ENCODE measurements around the gene TMEM169. TPM values are rescaled to one million over a fixed set of nuclear protein-coding genes. Genes with fewer than 3 reads are reported as not detected.

TMEM169 gene
- total RNA-seq, 1 experiment from 2014 or later: 8.2 TPM

DNA sequence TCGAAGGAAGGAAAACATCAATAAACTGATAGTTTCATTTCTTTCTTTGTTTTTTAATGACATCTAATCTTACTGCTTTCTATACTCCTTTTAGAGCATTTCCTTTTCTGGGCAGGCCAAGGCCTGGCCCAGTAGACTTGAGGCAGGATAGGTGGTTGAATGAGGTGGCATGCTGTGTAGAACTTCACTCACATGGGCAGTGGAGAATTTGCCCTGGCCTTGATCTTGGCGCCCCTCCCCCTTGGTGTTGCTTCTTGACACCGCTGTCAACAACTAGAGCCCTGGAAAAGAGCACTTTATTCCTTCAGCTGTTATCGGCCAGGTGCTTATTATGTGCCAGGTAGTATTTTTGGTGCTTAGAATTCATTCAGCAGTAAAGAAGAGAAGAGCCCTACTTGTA, 64.9 kb downstream of the TMEM169 start:
- Histone ChIP-seq H3K9me3 (replicated peaks) (no peaks in the 10 kb centered on the region), H3K27ac (no peak overlapping the region), H3K4me1 (no peaks in the 10 kb centered on the region), H3K36me3 (peaks cover 96% of the 10 kb centered on the region), H3K4me3 (no peak overlapping the region), H3K27me3 (no peaks in the 10 kb centered on the region)
- no peak for DNase-seq

DNA sequence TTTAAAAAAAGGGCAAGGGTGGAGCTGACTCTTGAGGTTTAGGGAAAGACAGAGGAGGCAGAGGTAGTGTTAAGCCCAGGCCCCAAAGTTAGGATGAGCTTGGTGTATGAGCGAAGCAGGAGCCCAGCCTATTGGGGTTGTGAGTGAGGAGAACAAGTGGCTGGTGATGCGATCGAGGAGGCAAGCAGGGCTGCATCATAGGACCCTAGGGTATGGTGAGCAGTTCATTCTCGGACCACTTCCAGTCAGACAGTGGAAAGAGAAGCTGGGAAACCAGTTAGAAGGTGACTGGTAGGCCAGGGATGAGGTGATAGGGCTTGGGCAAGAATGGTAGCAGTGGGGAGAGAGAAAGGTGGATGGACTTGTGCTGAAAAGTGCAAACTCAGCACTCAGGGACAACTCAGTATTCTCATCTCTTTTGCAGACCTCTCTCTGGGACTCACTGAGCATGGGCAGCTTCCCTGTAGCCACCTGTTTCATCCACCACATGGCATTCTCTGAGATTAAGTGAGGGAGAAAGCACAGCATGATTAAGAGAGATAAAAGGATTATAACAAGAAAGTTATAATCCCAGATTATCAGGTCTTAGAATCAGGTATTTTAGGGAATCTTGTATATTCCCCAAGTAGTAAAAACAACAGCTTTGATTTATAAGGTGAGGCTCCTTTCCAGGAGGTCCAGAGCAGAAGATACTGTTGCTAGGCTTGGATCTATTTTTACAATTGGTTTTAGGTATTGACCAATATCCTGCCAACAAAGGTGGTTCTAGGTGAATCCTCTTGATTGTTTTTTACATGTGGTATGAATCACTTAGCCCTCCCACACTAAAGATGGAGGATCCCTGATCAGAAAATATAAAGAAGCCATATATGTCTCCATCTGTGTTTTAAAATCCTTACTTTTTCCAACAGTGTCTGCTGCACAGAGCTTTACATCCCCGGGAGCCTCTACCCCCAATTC, 65.7 kb downstream of the TMEM169 start:
- Histone ChIP-seq H3K27ac (no peak overlapping the region), H3K4me1 (no peaks in the 10 kb centered on the region), H3K4me3 (no peak overlapping the region), H3K27me3 (no peaks in the 10 kb centered on the region), H3K36me3 (peaks cover 96% of the 10 kb centered on the region), H3K9me3 (replicated peaks) (no peaks in the 10 kb centered on the region)
- DNase-seq: peak in 1 of 2 experiments; percentile 12

DNA sequence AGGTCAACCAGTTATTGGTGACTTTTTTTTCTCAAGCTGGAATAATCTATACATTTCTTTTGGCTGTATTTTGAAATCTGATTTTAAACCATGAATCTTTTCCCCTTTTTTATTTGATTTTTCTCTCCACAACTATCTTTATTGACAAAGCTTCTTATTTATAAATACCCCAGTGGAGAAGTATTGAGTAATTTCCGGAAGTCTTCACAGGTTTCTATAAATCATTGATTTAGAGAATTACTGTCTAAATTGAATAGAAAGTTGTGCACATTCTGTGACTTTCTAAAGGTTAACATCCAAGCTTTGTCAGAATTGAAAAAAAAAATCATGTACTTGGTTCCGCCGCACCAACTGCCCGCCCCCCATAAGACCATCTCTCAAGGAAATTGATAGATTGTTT, 67.3 kb downstream of the TMEM169 start:
- no peaks in the 10 kb centered on the region for H3K27me3 ChIP-seq
- H3K4me3 ChIP-seq: no peak overlapping the region
- no peaks in the 10 kb centered on the region for H3K9me3 ChIP-seq (replicated peaks)
- no peaks in the 10 kb centered on the region for H3K4me1 ChIP-seq
- DNase-seq: no peak
- no peak overlapping the region for H3K27ac ChIP-seq
- H3K36me3 ChIP-seq: peaks cover 96% of the 10 kb centered on the region

DNA sequence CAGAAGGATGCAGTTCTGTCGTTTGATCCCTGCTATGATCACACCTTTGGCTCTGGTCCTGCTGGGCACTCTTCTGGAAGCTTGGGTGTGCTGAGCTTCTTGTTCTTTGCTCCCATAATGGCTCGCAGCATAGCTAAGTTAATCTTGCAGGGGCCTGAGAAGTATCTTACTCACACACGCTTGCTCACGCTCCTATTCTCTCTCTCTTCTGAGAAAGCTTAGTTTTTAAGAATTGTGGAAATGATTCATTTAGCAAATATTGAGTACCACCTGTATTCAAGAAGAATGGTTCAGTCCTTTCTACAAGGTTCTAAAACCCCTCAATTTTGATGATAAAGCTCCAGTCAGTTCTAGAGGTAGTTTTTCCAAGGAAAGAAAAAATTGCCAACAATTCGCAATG, 68.0 kb downstream of the TMEM169 start:
- no peaks in the 10 kb centered on the region for H3K9me3 ChIP-seq (replicated peaks)
- H3K4me1 ChIP-seq: no peaks in the 10 kb centered on the region
- DNase-seq: no peak
- H3K27me3 ChIP-seq: no peaks in the 10 kb centered on the region
- no peak overlapping the region for H3K27ac ChIP-seq
- H3K4me3 ChIP-seq: no peak overlapping the region
- peaks cover 95% of the 10 kb centered on the region for H3K36me3 ChIP-seq

DNA sequence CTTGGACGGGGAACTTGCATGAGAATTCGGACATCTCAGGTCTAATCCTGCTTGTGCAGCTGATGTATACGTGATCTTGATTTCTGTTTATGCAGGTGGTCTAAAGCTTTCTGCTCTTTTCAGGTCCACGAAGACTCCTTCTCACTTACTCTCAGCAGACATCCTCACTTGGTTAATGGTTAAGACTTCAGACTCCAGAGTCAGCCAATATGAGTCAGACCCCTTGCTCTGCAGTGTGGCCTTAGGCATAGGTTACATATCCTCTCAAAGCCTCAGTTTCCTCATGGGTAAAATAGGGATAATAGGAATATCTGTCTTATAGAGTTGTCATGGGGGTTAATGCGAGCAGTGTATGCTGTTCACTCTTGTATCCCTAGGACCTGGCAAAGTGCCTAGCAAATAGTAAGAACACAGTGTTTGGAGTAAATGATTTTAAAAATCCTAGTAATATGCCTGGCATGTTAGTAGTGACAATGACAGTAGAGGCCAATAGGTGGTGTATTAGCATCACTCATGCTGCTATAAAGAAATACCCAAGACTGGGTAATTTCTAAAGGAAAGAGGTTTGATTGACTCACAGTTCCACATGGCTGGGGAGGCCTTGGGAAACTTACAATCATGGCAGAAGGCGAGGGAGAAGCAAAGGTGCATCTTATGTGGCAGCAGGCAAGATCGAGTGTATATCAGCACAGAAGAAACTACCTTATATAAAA, 69.8 kb downstream of the TMEM169 start:
- no peak overlapping the region for H3K27ac ChIP-seq
- no peaks in the 10 kb centered on the region for H3K27me3 ChIP-seq
- no peaks in the 10 kb centered on the region for H3K4me1 ChIP-seq
- DNase-seq: no peak
- H3K36me3 ChIP-seq: peaks cover 93% of the 10 kb centered on the region
- H3K9me3 ChIP-seq (replicated peaks): no peaks in the 10 kb centered on the region
- H3K4me3 ChIP-seq: no peak overlapping the region

Other genes starting within 250 kb of the TMEM169 start
- 10.3 and 11.1 TPM in 2 replicates for gene MREG, start 68.4 kb upstream of the TMEM169 start, total RNA-seq (2014; rRNA removed; shearing (Covaris generic))
- gene PECR, start 110 bp upstream of the TMEM169 start, total RNA-seq (2014; rRNA removed; shearing (Covaris generic)): 20.5 and 21.0 TPM in 2 replicates
- gene XRCC5, start 27.4 kb downstream of the TMEM169 start, total RNA-seq (2014; rRNA removed; shearing (Covaris generic)): 449 and 483 TPM in 2 replicates

Measured in SJCRH30 (cell line).